PC-9 (cell line): Measurements from ENCODE around the gene CCDC85A. TPM values are rescaled to one million over a fixed set of nuclear protein-coding genes. Genes with fewer than 3 reads are reported as not detected.

Experiments used
- BruUV-seq: library from RNA; stranded (reverse); fragments of 400-500 nt; replicated peaks from 2 replicates; lab custom pipeline; 2021; lab: Mats Ljungman, UMichigan
- CTCF ChIA-PET: fragments of 300-600 bp; sonication (Branson Sonifier 250); formaldehyde crosslinking; loops from one replicate; lab custom pipeline; 2022; ENCODE audit warnings: antibody characterized with exemption; lab: Charles Lee
- POLR2A ChIA-PET: fragments of 300-600 bp; sonication (Branson Sonifier 250); formaldehyde crosslinking; loops from one replicate; lab custom pipeline; 2022; ENCODE audit warnings: antibody characterized with exemption; ENCODE audit not compliant: unreplicated experiment; lab: Charles Lee
- DNase-seq, 2 experiments: peaks; one replicate each; pipeline versions ENCODE4 v3.0.0 to v3.0.0-alpha.2; 2015 to 2022; ENCODE audit warnings: mixed read lengths in 1 of 2
- H2AFZ ChIP-seq: fragments of 200-600 bp; sonication (generic); 2 replicates; pipeline ENCODE4 v1.8.1; 2017; ENCODE audit warnings: antibody characterized with exemption
- H3F3A ChIP-seq: fragments of 200-600 bp; sonication (generic); 2 replicates; pipeline ENCODE4 v1.8.1; 2017; ENCODE audit warnings: antibody characterized with exemption, mild to moderate bottlenecking, low read depth; ENCODE audit not compliant: insufficient read depth
- H3K27ac ChIP-seq: fragments of 200-600 bp; sonication (generic); 2 replicates; pipeline ENCODE4 v1.6.1; 2016; ENCODE audit warnings: mixed run types
- H3K27me3 ChIP-seq: fragments of 200-600 bp; sonication (generic); 2 replicates; pipeline ENCODE4 v1.6.1; 2016; ENCODE audit warnings: low read depth, mixed run types; ENCODE audit not compliant: insufficient read depth
- H3K36me3 ChIP-seq: fragments of 200-600 bp; sonication (generic); 2 replicates; pipeline ENCODE4 v1.6.1; 2016; ENCODE audit warnings: low read depth, mixed run types
- H3K4me1 ChIP-seq: fragments of 200-600 bp; sonication (generic); replicated peaks from 2 replicates; pipeline ENCODE4 v1.6.1; 2016; ENCODE audit warnings: mixed run types; ENCODE audit not compliant: insufficient read depth
- H3K4me2 ChIP-seq: fragments of 200-600 bp; sonication (generic); 2 replicates; pipeline ENCODE4 v1.6.1; 2017; ENCODE audit warnings: mixed run types
- H3K4me3 ChIP-seq: fragments of 200-600 bp; sonication (generic); 2 replicates; pipeline ENCODE4 v1.6.1; 2016; ENCODE audit warnings: mixed run types
- H3K79me2 ChIP-seq: fragments of 200-600 bp; sonication (generic); 2 replicates; pipeline ENCODE4 v1.6.1; 2017; ENCODE audit warnings: low read depth, mixed run types
- H3K9me2 ChIP-seq: fragments of 200-600 bp; sonication (generic); 2 replicates; pipeline ENCODE4 v1.8.1; 2017; ENCODE audit warnings: mild to moderate bottlenecking; ENCODE audit not compliant: insufficient read depth
- H3K9me3 ChIP-seq: fragments of 200-600 bp; sonication (generic); 2 replicates; pipeline ENCODE4 v1.8.1; 2016; ENCODE audit warnings: low read depth; ENCODE audit not compliant: insufficient read depth
- H4K20me1 ChIP-seq: fragments of 200-600 bp; sonication (generic); 2 replicates; pipeline ENCODE4 v1.8.1; 2017; ENCODE audit not compliant: insufficient read depth
- CTCF ChIP-seq: fragments of 200-600 bp; sonication (generic); conservative IDR thresholded peaks from 2 replicates; pipeline ENCODE4 v1.6.1; 2017; ENCODE audit warnings: mixed run types, antibody characterized with exemption, mild to moderate bottlenecking, moderate library complexity
- EZH2 ChIP-seq: fragments of 200-600 bp; sonication (generic); IDR thresholded peaks from 2 replicates; pipeline ENCODE4 v1.8.0; 2017; ENCODE audit warnings: antibody characterized with exemption, low read depth
- intact Hi-C: fragments of 100-400 bp; cut with micrococcal nuclease; formaldehyde crosslinking; loops from one replicate; pipeline ENCODE4 v1.10.0; 2022; ENCODE audit not compliant: unreplicated experiment
- total RNA-seq: library from RNA; stranded (reverse); gene quantifications from 2 replicates; pipeline ENCODE4 v1.2.3, GENCODE V29; 2021

The CCDC85A gene
- total RNA-seq, 1 experiment from 2014 or later, result not detected

- no peak for DNase-seq
- intact Hi-C loops, result no loop called here
- BruUV-seq, result no TSS peak
- Histone ChIP-seq H3K27me3 (peaks cover 5% of the 10 kb centered on the region; the same call in 1 of the 2 replicates), H4K20me1 (no peaks in the 10 kb centered on the region), H3K4me2 (no peak overlapping the region), H3K4me3 (no peak overlapping the region), H2AFZ (no peak overlapping the region), H3K36me3 (no peaks in the 10 kb centered on the region), H3K79me2 (no peaks in the 10 kb centered on the region), H3K4me1 (no peaks in the 10 kb centered on the region), H3K9me2 (no peaks in the 10 kb centered on the region), H3K27ac (no peak overlapping the region), H3F3A (no peaks in the 10 kb centered on the region), H3K9me3 (no peaks in the 10 kb centered on the region)
- TF ChIP-seq EZH2 (no peak), CTCF (no peak)
- POLR2A ChIA-PET, result no interaction called here
- CTCF ChIA-PET, result no interaction called here
These were observed 113.9 kb downstream of the CCDC85A start for GRCh38 chr2:56297671-56298070.

- no peak for DNase-seq
- no peaks in the 10 kb centered on the region for H3K4me1 ChIP-seq
- H3K79me2 ChIP-seq, result no peaks in the 10 kb centered on the region
- no peaks in the 10 kb centered on the region for H4K20me1 ChIP-seq
- TF ChIP-seq CTCF, result no peak
- no peak for TF ChIP-seq EZH2
- H3K27ac ChIP-seq, result no peak overlapping the region
- H2AFZ ChIP-seq, result no peak overlapping the region
- BruUV-seq, result no TSS peak
- no peaks in the 10 kb centered on the region for H3K9me3 ChIP-seq
- no peaks in the 10 kb centered on the region for H3F3A ChIP-seq
- no peaks in the 10 kb centered on the region for H3K9me2 ChIP-seq
- ChIA-PET POLR2A (no interaction called here), CTCF (no interaction called here)
- H3K27me3 ChIP-seq, result peaks cover 5% of the 10 kb centered on the region; the same call in 1 of the 2 replicates
- H3K36me3 ChIP-seq, result no peaks in the 10 kb centered on the region
- no peak overlapping the region for H3K4me2 ChIP-seq
- H3K4me3 ChIP-seq, result no peak overlapping the region
- intact Hi-C loops, result no loop called here
These were observed 115.4 kb downstream of the CCDC85A start for GRCh38 chr2:56299171-56299691.

- no peaks in the 10 kb centered on the region for H3K4me1 ChIP-seq
These were observed 125.9 kb downstream of the CCDC85A start for GRCh38 chr2:56309626-56310170.

More at GRCh38 chr2:56309626-56310170, 125.9 kb downstream of the CCDC85A start:
- Histone ChIP-seq H3K36me3 (no peaks in the 10 kb centered on the region), H4K20me1 (no peaks in the 10 kb centered on the region), H3K9me3 (no peaks in the 10 kb centered on the region), H3K4me3 (no peak overlapping the region), H3K79me2 (no peaks in the 10 kb centered on the region), H3K27me3 (no peaks in the 10 kb centered on the region), H3K27ac (no peak overlapping the region), H3K9me2 (no peaks in the 10 kb centered on the region), H2AFZ (no peak overlapping the region), H3K4me2 (no peak overlapping the region), H3F3A (no peaks in the 10 kb centered on the region)
- no peak for DNase-seq
- CTCF ChIA-PET, result no interaction called here
- BruUV-seq, result no TSS peak
- POLR2A ChIA-PET, result no interaction called here
- TF ChIP-seq EZH2 (no peak), CTCF (no peak)
- intact Hi-C loops, result no loop called here
